Inflammatory macrophage treated with lipopolysaccharide for 4 hours (primary cell): Measurements from ENCODE around the gene CD69.

Experiments
- DNase-seq: peaks from one replicate; pipeline ENCODE4 v3.0.0-alpha.2; 2020

Gene CD69

GRCh38 chr12:9760699-9761418 lies at the start of gene CD69:
Gene CD69 (minus strand): TSS chr12:9760901. CDS start chr12:9760820, 81 bp downstream.
- peak; percentile 92 for DNase-seq

- peak; percentile 54 for DNase-seq
These were observed 49.2 kb upstream of the CD69 start for GRCh38 chr12:9809866-9810265.

GRCh38 chr12:9809338-9809737 lies 48.6 kb upstream of the CD69 start:
- DNase-seq: no peak

GRCh38 chr12:9808504-9808903 lies 47.8 kb upstream of the CD69 start:
- peak; percentile 83 for DNase-seq

- DNase-seq: no peak
These were observed 46.0 kb upstream of the CD69 start for GRCh38 chr12:9806714-9807113.

GRCh38 chr12:9805883-9806282 lies 45.2 kb upstream of the CD69 start:
- DNase-seq: no peak

- no peak for DNase-seq
These were observed 39.3 kb upstream of the CD69 start for GRCh38 chr12:9799961-9800360.

GRCh38 chr12:9797722-9798619 lies 37.3 kb upstream of the CD69 start:
- DNase-seq: peak; percentile 80

- no peak for DNase-seq
These were observed 36.3 kb upstream of the CD69 start for GRCh38 chr12:9796971-9797370.

GRCh38 chr12:9796346-9796745 lies 35.6 kb upstream of the CD69 start:
- no peak for DNase-seq

GRCh38 chr12:9795945-9796344 lies 35.2 kb upstream of the CD69 start:
- no peak for DNase-seq

- peak; percentile 39 for DNase-seq
These were observed 33.9 kb upstream of the CD69 start for GRCh38 chr12:9794484-9795093.

GRCh38 chr12:9793779-9794395 lies 33.2 kb upstream of the CD69 start:
- peak; percentile 88 for DNase-seq

GRCh38 chr12:9792961-9793617 lies 32.4 kb upstream of the CD69 start:
- no peak for DNase-seq

- no peak for DNase-seq
These were observed 31.6 kb upstream of the CD69 start for GRCh38 chr12:9792185-9792900.

GRCh38 chr12:9786726-9787717 lies 26.3 kb upstream of the CD69 start:
- no peak for DNase-seq

- no peak for DNase-seq
These were observed 24.1 kb upstream of the CD69 start for GRCh38 chr12:9784816-9785215.

GRCh38 chr12:9784326-9784725 lies 23.6 kb upstream of the CD69 start:
- no peak for DNase-seq

GRCh38 chr12:9782547-9783382 lies 22.1 kb upstream of the CD69 start:
- DNase-seq: no peak

- DNase-seq: no peak
These were observed 20.7 kb upstream of the CD69 start for GRCh38 chr12:9781360-9781759.
